ENCODE data around the gene ANKS1A. TPM values are rescaled to one million over a fixed set of nuclear protein-coding genes. Genes with fewer than 3 reads are reported as not detected.

Gene ANKS1A
- total and polyA plus RNA-seq, 2 experiments from 2014 or later, result 12.1 to 31.9 TPM

DNA sequence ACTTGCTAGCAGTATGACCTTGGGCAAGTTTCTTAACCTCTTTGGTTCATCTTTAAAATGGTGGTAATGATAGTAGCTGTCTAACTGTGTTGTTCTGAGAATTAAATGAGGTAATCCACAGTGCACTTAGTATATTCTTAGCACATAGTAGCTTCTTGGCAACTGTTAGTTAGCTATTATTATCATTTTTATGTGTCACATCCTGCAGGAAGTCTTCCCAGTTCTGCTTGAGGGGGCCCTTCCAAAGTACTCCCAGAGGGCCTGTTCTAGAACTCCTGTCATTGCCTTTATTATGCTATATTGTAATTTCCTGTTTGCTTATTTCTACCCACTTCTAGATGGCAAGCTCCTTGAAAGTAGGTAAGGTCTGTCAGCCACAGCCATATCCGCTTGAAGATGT, 30.6 kb downstream of the ANKS1A start:
- Histone ChIP-seq H3K4me2 (no peak overlapping the region), H3K36me3 (ENCODE audit: insufficient read depth) (no peaks in the 10 kb centered on the region), H2AFZ (no peak overlapping the region), H3K79me2 (replicated peaks; ENCODE audit: insufficient read depth) (peaks cover 15% of the 10 kb centered on the region), H3K27me3 (ENCODE audit: insufficient read depth) (no peaks in the 10 kb centered on the region), H3F3A (replicated peaks; ENCODE audit: low read depth) (no peaks in the 10 kb centered on the region), H3K4me1 (ENCODE audit: insufficient read depth) (peaks cover 6% of the 10 kb centered on the region; the same call in 1 of the 2 replicates), H4K20me1 (replicated peaks; ENCODE audit: insufficient read depth) (peaks cover 10% of the 10 kb centered on the region), H3K4me3 (no peak overlapping the region), H3K27ac (ENCODE audit: low read depth) (no peak overlapping the region), H3K9me2 (ENCODE audit: insufficient read depth) (no peaks in the 10 kb centered on the region)
- H3K9me3 Mint-ChIP-seq, result no peaks in the 10 kb centered on the region
- H3K27ac Mint-ChIP-seq, result no peak overlapping the region
- no peak for ATAC-seq
- H3K4me1 Mint-ChIP-seq, result peaks cover 18% of the 10 kb centered on the region; the same call in 2 of the 3 replicates
- H3K27me3 Mint-ChIP-seq (ENCODE audit: insufficient read depth, low read depth, poor library complexity), result peaks cover 3% of the 10 kb centered on the region
- TF ChIP-seq ZNF331 (CRISPR knock-in tag; IDR thresholded peaks at IDR 0.05; ENCODE audit: low read depth), result no peak
- no peak for DNase-seq (ENCODE audit: low spot score)
- no peak overlapping the region for H3K4me3 Mint-ChIP-seq
- H3K36me3 Mint-ChIP-seq (ENCODE audit: low read depth), result no peaks in the 10 kb centered on the region

- peaks cover 6% of the 10 kb centered on the region; the same call in 1 of the 2 replicates for H4K20me1 ChIP-seq (replicated peaks; ENCODE audit: insufficient read depth)
- H3K4me1 ChIP-seq (ENCODE audit: insufficient read depth), result peaks cover 6% of the 10 kb centered on the region; the same call in 1 of the 2 replicates
- TF ChIP-seq, protein P1, sequence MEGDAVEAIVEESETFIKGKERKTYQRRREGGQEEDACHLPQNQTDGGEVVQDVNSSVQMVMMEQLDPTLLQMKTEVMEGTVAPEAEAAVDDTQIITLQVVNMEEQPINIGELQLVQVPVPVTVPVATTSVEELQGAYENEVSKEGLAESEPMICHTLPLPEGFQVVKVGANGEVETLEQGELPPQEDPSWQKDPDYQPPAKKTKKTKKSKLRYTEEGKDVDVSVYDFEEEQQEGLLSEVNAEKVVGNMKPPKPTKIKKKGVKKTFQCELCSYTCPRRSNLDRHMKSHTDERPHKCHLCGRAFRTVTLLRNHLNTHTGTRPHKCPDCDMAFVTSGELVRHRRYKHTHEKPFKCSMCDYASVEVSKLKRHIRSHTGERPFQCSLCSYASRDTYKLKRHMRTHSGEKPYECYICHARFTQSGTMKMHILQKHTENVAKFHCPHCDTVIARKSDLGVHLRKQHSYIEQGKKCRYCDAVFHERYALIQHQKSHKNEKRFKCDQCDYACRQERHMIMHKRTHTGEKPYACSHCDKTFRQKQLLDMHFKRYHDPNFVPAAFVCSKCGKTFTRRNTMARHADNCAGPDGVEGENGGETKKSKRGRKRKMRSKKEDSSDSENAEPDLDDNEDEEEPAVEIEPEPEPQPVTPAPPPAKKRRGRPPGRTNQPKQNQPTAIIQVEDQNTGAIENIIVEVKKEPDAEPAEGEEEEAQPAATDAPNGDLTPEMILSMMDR (conservative IDR thresholded peaks at IDR 0.05; ENCODE audit: low read depth in 2 of 2), result no peak
- TF ChIP-seq EZH2phosphoT487 (IDR thresholded peaks at IDR 0.05; ENCODE audit: unreplicated experiment), result no peak
- TF ChIP-seq JUNB (IDR thresholded peaks at IDR 0.05; ENCODE audit: unreplicated experiment), result no peak
- no peak for TF ChIP-seq CREB1 (CRISPR knock-in tag; IDR thresholded peaks at IDR 0.05; ENCODE audit: low read depth)
- TF ChIP-seq, protein P2, sequence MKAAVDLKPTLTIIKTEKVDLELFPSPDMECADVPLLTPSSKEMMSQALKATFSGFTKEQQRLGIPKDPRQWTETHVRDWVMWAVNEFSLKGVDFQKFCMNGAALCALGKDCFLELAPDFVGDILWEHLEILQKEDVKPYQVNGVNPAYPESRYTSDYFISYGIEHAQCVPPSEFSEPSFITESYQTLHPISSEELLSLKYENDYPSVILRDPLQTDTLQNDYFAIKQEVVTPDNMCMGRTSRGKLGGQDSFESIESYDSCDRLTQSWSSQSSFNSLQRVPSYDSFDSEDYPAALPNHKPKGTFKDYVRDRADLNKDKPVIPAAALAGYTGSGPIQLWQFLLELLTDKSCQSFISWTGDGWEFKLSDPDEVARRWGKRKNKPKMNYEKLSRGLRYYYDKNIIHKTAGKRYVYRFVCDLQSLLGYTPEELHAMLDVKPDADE (IDR thresholded peaks at IDR 0.05), result no peak
- TF ChIP-seq, protein P3, sequence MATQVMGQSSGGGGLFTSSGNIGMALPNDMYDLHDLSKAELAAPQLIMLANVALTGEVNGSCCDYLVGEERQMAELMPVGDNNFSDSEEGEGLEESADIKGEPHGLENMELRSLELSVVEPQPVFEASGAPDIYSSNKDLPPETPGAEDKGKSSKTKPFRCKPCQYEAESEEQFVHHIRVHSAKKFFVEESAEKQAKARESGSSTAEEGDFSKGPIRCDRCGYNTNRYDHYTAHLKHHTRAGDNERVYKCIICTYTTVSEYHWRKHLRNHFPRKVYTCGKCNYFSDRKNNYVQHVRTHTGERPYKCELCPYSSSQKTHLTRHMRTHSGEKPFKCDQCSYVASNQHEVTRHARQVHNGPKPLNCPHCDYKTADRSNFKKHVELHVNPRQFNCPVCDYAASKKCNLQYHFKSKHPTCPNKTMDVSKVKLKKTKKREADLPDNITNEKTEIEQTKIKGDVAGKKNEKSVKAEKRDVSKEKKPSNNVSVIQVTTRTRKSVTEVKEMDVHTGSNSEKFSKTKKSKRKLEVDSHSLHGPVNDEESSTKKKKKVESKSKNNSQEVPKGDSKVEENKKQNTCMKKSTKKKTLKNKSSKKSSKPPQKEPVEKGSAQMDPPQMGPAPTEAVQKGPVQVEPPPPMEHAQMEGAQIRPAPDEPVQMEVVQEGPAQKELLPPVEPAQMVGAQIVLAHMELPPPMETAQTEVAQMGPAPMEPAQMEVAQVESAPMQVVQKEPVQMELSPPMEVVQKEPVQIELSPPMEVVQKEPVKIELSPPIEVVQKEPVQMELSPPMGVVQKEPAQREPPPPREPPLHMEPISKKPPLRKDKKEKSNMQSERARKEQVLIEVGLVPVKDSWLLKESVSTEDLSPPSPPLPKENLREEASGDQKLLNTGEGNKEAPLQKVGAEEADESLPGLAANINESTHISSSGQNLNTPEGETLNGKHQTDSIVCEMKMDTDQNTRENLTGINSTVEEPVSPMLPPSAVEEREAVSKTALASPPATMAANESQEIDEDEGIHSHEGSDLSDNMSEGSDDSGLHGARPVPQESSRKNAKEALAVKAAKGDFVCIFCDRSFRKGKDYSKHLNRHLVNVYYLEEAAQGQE (IDR thresholded peaks at IDR 0.05; ENCODE audit: unreplicated experiment), result no peak
Observed at GRCh38 chr6:34920097-34920496, 31.0 kb downstream of the ANKS1A start.

More at GRCh38 chr6:34920097-34920496, 31.0 kb downstream of the ANKS1A start:
- Histone ChIP-seq H3F3A (replicated peaks; ENCODE audit: low read depth) (no peaks in the 10 kb centered on the region), H2AFZ (no peak overlapping the region), H3K79me2 (replicated peaks; ENCODE audit: insufficient read depth) (peaks cover 11% of the 10 kb centered on the region), H3K4me2 (no peak overlapping the region), H3K27me3 (ENCODE audit: insufficient read depth) (no peaks in the 10 kb centered on the region), H3K9me2 (ENCODE audit: insufficient read depth) (no peaks in the 10 kb centered on the region), H3K36me3 (ENCODE audit: insufficient read depth) (no peaks in the 10 kb centered on the region), H3K4me3 (no peak overlapping the region), H3K27ac (ENCODE audit: low read depth) (no peak overlapping the region)
- ATAC-seq (no peak), DNase-seq (ENCODE audit: low spot score) (no peak)
- Mint-ChIP-seq H3K27ac (no peak overlapping the region), H3K36me3 (ENCODE audit: low read depth) (no peaks in the 10 kb centered on the region), H3K4me1 (peaks cover 19% of the 10 kb centered on the region), H3K27me3 (ENCODE audit: insufficient read depth, low read depth, poor library complexity) (peaks cover 3% of the 10 kb centered on the region), H3K9me3 (no peaks in the 10 kb centered on the region), H3K4me3 (no peak overlapping the region)

All from GM23338 (cell line).